Upper lobe of left lung (tissue), 4 donors: ENCODE results near the gene TRIM66.

Experiments used
- POLR2A ChIP-seq, 4 donors: fragments of 450-650 bp; IDR thresholded peaks; one replicate each; pipeline ENCODE4 v1.5.1; 2016 to 2017; ENCODE audit warnings: antibody characterized with exemption in 4 of 4, mild to moderate bottlenecking in 2 of 4
- TF ChIP-seq, protein P1 (sequence below), 6 experiments: fragments of 450-650 bp in 4 of 6; fragments of 200-600 bp in 2 of 6; sonication (generic) in 2 of 6; IDR thresholded peaks; one replicate each; pipeline ENCODE4 v1.5.1; 2016 to 2019; ENCODE audit warnings: antibody characterized with exemption in 6 of 6

DNA sequence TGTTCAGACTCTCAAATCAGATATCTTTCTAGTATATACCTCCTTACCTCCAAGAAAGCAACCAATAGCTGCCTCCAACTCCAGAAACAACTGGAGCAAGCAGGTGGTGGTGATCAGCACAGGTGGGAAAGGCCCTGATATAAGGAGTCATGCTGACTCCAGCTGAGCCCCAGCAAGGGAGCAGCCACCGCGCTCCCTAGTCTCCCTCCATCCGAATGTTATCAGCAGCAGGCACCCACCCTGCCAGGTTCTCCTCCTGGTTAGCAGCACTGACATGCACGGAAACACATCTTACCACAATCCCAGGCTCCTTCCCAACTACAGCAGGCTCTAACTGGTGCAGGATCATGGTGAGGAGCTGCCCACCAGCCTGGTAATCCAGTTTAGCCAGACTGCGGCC lies 69.9 kb downstream of the TRIM66 start:
- TF ChIP-seq POLR2A (IDR thresholded peaks at IDR 0.05) = no peak
- TF ChIP-seq, protein P1, sequence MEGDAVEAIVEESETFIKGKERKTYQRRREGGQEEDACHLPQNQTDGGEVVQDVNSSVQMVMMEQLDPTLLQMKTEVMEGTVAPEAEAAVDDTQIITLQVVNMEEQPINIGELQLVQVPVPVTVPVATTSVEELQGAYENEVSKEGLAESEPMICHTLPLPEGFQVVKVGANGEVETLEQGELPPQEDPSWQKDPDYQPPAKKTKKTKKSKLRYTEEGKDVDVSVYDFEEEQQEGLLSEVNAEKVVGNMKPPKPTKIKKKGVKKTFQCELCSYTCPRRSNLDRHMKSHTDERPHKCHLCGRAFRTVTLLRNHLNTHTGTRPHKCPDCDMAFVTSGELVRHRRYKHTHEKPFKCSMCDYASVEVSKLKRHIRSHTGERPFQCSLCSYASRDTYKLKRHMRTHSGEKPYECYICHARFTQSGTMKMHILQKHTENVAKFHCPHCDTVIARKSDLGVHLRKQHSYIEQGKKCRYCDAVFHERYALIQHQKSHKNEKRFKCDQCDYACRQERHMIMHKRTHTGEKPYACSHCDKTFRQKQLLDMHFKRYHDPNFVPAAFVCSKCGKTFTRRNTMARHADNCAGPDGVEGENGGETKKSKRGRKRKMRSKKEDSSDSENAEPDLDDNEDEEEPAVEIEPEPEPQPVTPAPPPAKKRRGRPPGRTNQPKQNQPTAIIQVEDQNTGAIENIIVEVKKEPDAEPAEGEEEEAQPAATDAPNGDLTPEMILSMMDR (IDR thresholded peaks at IDR 0.05) = no peak
